ENCODE results near the gene PPP1R7.

GRCh38 chr2:241195506-241196130 is 45.4 kb downstream of the PPP1R7 start:
- TF ChIP-seq EZH2 (IDR thresholded peaks at IDR 0.05) (no peak), CEBPB (IDR thresholded peaks at IDR 0.05; ENCODE audit: low read depth) (no peak), CTCF (IDR thresholded peaks at IDR 0.05 in 2 of 3, conservative IDR thresholded peaks at IDR 0.05 in 1 of 3; ENCODE audit: borderline replicate concordance in 1 of 3, insufficient read depth in 1 of 3, low read depth in 2 of 3, low read length in 2 of 3) (no peak), POLR2AphosphoS5 (IDR thresholded peaks at IDR 0.05; ENCODE audit: low read depth, low read length) (no peak)

Data from HCT116 (cell line).